DMS53 treated with DMSO at 0.1 percent for 48 hours (cell line): ENCODE data around the gene LDHA.
A peak's percentile ranks its signal among the peaks of the same experiment; 100 is the strongest.

Source experiments
- DNase-seq: peaks from one replicate; lab custom pipeline; 2025; ENCODE audit not compliant: unreplicated experiment; lab: John Stamatoyannopoulos, UW

Gene LDHA

GRCh38 chr11:18394275-18394927, at the start of gene LDHA:
Gene LDHA, plus strand, starts transcription at chr11:18394563. Its CDS starts 2,280 bp downstream, at chr11:18396843.
- DNase-seq = peak; percentile 89

GRCh38 chr11:18347471-18348125, 46.8 kb upstream of the LDHA start:
- DNase-seq = no peak

- DNase-seq = no peak
These were observed 41.8 kb upstream of the LDHA start for GRCh38 chr11:18352581-18352980.

GRCh38 chr11:18358646-18359045, 35.7 kb upstream of the LDHA start:
- no peak for DNase-seq

DNA sequence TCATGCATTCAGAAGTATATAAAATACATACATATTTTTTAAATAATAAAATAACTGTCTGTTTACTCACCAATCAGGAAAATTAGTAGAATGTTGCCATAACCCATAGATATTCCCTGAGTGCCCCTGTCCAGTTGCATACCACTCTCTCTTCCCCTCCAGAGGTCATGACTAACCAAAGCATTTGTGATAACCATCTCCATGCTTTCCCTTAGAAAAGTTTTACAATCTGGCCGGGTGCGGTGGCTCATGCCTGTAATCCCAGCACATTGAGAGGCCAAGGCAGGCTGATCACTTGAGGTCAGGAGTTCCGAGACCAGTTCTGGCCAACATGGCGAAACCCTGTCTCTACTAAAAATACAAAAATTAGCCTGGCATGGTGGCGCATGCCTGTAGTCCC, 33.2 kb upstream of the LDHA start:
- no peak for DNase-seq

- no peak for DNase-seq
These were observed 29.8 kb upstream of the LDHA start for GRCh38 chr11:18364495-18365073.

- DNase-seq = no peak
These were observed 28.6 kb upstream of the LDHA start for GRCh38 chr11:18365741-18366140.

GRCh38 chr11:18366286-18366685, 28.1 kb upstream of the LDHA start:
- DNase-seq = no peak

DNA sequence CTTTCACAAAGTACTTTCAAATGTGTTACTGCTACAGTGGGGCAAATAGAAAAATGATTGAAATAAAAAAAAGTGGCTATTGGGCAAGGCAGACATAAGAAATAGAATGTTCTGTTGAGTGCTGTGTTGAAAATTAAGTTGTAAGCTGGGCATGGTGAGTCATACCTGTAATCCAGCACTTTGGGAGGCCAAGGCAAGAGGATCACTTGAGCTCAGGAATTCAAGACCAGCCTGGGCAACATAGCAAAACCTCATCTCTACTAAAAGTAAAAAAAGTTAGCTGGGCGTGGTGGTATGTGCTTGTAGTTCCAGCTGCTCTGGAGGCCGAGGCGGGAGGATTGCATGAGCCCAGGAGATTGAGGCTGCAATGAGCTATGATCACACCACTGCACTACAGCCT, 26.9 kb upstream of the LDHA start:
- DNase-seq = no peak

- no peak for DNase-seq
These were observed 26.1 kb upstream of the LDHA start for GRCh38 chr11:18368221-18368620.

- DNase-seq = no peak
These were observed 25.0 kb upstream of the LDHA start for GRCh38 chr11:18369398-18369797.

DNA sequence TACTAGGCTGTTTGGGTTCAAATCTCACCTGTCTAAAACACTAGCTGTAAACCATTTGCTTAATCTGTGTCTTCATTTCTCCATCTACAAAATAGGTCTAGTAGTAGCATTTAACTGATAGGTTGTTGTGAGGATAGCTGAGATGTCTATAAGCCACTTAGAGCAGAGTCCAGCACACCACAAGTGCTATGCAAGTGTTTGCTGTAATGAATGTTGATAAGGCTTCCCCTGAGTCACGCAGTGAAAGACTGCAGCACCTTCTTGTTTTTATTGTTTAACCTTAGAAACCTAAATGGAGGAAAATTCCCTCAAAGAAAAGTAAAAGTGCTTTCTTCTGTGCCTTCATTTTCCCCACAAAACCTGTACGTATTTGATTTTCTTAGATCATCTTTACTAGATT, 23.1 kb upstream of the LDHA start:
- no peak for DNase-seq

DNA sequence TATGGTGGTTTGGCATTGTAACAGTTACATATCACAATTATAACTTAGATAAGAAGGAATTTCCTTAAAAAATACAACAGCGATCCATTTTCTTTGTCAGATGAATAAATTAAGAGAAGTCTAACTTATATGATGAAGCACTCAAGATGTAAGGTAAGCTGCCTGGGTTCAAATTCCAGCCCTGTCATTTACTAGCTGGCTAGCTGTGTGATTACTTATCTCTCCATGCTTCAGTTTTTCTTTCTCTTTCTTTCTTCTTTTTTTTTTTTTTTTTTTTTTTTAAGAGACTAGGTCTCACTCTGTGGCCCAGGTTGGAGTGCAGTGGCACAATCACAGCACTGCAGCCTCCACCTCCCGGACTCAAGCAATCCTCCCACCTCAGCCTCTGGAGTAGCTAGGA, 22.2 kb upstream of the LDHA start:
- no peak for DNase-seq

DNA sequence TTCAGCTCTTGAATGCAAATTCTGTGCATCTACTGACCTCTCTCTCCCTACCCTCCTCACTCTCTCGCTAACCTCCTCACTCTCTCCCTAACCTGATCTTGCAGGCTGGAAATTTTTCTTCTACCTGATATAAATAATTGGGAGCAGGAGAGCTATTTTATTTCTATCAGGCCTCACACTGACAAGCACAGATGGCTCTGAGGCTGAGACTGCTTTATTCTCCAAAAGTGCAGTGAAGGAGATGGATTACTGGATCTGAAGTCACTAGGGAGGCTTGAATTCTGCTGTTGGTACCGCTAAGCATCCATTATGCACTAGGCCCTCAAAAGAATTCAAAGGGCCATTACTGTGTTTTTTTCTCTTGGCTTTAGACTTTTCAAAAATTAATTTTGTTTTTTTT, 19.4 kb upstream of the LDHA start:
- DNase-seq = no peak

DNA sequence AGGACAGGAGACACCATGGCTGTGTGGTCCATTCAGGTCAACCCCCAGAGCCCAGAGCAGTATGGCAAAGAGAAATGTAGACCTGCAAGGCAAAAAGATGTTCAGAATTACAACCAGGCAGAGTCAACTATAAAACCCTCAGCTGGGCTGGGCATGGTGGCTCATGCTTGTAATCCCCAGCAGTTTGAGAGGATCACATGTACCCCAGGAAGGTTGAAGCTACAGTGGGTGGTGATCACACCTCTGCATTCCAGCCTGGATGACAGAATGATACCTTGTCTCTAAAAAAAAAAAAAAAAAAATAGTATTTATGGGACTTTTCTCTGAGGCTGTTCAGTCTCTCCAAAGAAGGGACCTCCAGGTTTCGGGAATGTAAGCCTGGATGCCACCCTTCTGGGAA, 18.4 kb upstream of the LDHA start:
- DNase-seq = no peak

GRCh38 chr11:18379201-18379600, 15.2 kb upstream of the LDHA start:
- no peak for DNase-seq

GRCh38 chr11:18383388-18384156, 10.8 kb upstream of the LDHA start:
- no peak for DNase-seq

DNA sequence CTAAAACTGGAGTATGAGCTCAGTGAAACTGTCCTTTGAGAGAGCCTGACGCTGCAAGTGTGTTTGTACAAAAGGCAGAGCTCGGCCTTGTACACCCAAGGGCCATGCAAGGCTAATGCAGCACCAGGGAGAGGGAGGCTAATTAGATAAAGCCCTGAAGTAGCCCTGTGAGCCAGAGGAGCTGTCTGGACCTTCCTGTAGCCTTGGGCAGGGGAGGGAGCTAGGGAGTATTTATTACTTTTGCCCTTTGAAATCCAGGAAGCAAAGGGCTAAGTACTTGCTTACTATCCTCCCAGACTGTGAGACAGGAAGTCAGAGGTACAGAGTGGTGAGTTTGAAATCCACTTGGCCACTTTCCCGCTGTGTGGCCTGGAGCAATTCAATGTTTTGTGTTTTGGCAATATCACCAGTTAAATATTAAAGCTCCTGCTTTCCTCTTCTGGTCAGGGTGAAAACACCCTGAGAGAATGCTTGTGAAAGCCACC, 10.2 kb upstream of the LDHA start:
- DNase-seq = peak; percentile 55

DNA sequence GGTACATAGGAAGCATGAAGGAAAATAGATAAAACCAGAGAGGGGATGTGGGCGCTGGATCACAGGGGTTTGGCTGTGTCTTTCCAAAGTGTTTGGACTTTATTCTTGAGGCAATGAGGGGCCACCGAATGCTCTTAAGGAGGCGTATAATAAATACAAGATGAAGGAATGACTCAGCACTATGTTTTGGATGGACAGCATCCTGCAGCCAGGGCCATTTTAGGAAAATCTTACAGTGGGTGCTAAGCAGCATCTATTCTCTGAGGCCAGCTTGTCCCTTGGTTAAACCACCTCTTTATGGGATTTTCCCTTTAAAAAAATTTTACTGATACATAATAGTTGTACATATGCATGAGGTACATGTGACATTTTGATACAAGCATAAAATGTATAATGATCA, 4.3 kb upstream of the LDHA start:
- no peak for DNase-seq

DNA sequence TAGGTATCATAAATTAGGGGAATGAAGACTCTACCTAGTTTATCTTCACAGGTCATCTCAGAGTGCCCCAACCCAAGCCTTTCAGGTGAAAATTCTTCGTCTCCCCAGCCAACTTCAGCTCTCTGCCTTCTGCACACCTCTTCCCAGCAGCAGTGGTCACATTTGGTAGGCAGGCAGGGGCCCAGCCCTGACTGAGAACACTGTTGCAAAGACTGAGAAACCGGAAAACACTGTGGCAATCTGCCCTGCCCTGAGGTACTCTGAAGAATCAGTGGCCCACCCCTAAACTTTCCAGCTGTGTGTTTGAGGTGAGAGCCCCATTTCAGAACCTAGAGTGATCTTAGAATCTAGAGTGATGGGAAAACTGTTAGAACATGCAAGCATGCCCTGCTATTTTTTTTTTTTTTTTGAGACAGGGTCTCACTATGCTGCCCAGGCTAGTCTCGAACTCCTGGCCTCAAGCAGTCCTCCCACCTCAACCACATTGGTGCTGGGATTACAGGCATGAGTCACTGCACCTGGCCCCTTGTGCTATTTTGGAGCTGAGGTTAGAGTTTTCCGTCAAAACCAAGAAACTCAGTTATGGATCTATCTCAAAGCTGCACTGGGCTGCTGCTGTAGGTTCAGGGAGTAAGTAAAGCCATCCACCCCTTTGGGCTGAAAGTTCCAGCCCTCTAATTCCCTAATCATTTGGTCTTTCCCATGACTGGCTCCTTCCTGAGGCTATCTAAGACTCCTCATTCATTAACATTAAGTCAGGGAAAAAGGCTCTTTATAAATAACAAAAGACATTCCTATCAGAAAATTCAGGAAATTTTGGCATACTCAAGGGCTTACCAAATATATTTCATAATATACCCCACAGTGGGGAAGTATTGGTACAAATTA, 1.7 kb upstream of the LDHA start:
- no peak for DNase-seq
